OCI-LY3 (cell line): Measurements from ENCODE around the gene RBMX.

ENCODE experiments used
- EZH2phosphoT487 ChIP-seq: fragments of 200-600 bp; shearing (Covaris generic); IDR thresholded peaks from 2 replicates; pipeline ENCODE4 v1.6.1; 2018; ENCODE audit warnings: antibody characterized with exemption, mixed run types, low read depth
- TF ChIP-seq, protein P1 (sequence below): fragments of 200-600, 300-600 bp; sonication (generic); IDR thresholded peaks from 2 replicates; pipeline ENCODE4 v1.5.1; 2014; ENCODE audit warnings: antibody characterized with exemption, low read length, low read depth

DNA sequence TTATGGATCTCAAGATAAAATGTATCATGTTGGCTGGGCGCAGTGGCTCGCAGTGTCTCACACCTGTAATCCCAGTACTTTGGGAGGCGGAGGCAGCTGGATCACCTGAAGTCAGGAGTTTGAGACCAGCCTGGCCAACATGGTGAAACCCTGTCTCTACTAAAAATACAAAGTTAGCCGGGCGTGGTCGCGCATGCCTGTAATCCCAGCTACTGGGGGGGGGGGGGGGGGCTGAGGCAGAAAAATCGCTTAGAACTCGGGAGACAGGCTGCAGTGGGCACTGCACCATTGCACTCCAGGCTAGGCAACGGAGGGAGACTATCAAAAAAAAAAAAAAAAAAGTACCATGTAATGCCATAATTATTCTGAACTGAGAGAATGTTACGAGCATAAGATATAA, 2.1 kb downstream of the RBMX start:
- TF ChIP-seq, protein P1, sequence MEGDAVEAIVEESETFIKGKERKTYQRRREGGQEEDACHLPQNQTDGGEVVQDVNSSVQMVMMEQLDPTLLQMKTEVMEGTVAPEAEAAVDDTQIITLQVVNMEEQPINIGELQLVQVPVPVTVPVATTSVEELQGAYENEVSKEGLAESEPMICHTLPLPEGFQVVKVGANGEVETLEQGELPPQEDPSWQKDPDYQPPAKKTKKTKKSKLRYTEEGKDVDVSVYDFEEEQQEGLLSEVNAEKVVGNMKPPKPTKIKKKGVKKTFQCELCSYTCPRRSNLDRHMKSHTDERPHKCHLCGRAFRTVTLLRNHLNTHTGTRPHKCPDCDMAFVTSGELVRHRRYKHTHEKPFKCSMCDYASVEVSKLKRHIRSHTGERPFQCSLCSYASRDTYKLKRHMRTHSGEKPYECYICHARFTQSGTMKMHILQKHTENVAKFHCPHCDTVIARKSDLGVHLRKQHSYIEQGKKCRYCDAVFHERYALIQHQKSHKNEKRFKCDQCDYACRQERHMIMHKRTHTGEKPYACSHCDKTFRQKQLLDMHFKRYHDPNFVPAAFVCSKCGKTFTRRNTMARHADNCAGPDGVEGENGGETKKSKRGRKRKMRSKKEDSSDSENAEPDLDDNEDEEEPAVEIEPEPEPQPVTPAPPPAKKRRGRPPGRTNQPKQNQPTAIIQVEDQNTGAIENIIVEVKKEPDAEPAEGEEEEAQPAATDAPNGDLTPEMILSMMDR = no peak
- TF ChIP-seq EZH2phosphoT487 = no peak
